Glutamatergic neuron (in vitro differentiated cells): ENCODE results near the gene IL17REL. TPM values are rescaled to one million over a fixed set of nuclear protein-coding genes. Genes with fewer than 3 reads are reported as not detected.
"Not testable (repeated sequence)": the region's sequence is repeated elsewhere in the genome, so short reads cannot be mapped to it uniquely, and the experiment has no call there.

Experiments used
- DNase-seq: peaks from one replicate; pipeline ENCODE4 v3.0.0; 2022
- H3K27ac Mint-ChIP-seq: one replicate; pipeline ENCODE4 v1.8.0; 2020; ENCODE audit warnings: mild to moderate bottlenecking, mixed read lengths, inconsistent platforms; ENCODE audit not compliant: unreplicated experiment
- H3K27me3 Mint-ChIP-seq: one replicate; pipeline ENCODE4 v1.8.0; 2020; ENCODE audit warnings: mild to moderate bottlenecking, moderate library complexity, mixed read lengths, inconsistent platforms; ENCODE audit not compliant: unreplicated experiment
- H3K36me3 Mint-ChIP-seq: one replicate; pipeline ENCODE4 v1.8.0; 2020; ENCODE audit warnings: mild to moderate bottlenecking, mixed read lengths, inconsistent platforms; ENCODE audit not compliant: unreplicated experiment
- H3K4me1 Mint-ChIP-seq: one replicate; pipeline ENCODE4 v1.8.0; 2020; ENCODE audit warnings: mild to moderate bottlenecking, low read depth, mixed read lengths, inconsistent platforms; ENCODE audit not compliant: unreplicated experiment
- H3K4me3 Mint-ChIP-seq: one replicate; pipeline ENCODE4 v1.8.0; 2020; ENCODE audit warnings: mild to moderate bottlenecking, mixed read lengths, inconsistent platforms; ENCODE audit not compliant: unreplicated experiment
- H3K9me3 Mint-ChIP-seq: one replicate; pipeline ENCODE4 v1.8.0; 2020; ENCODE audit warnings: mild to moderate bottlenecking, moderate library complexity, mixed read lengths, inconsistent platforms; ENCODE audit not compliant: unreplicated experiment
- CTCF ChIP-seq: fragments of 200-600 bp; sonication (generic); IDR thresholded peaks from one replicate; pipeline ENCODE4 v1.5.0; 2021; ENCODE audit not compliant: partially characterized antibody, unreplicated experiment
- microRNA-seq: library from miRNA; unstranded; fragments of <30 nt; microRNA quantifications from one replicate; pipeline ENCODE4, GENCODE V29; 2020; ENCODE audit not compliant: unreplicated experiment
- total RNA-seq: library from RNA; stranded (reverse); fragmentation: NEBNext Ultra II Directional; extraction: Animal tissue kit (Norgen Biotek cat#: 25700); gene quantifications from one replicate; pipeline ENCODE4 v1.2.1, GENCODE V29; 2021; ENCODE audit not compliant: unreplicated experiment

Gene IL17REL
- total RNA-seq, 1 donor from 2014 or later: not detected

- H3K27ac Mint-ChIP-seq: no peak overlapping the region
- no peaks in the 10 kb centered on the region for H3K36me3 Mint-ChIP-seq
- no peak for TF ChIP-seq CTCF
- peaks cover 3% of the 10 kb centered on the region for H3K27me3 Mint-ChIP-seq
- H3K4me3 Mint-ChIP-seq: no peak overlapping the region
- H3K9me3 Mint-ChIP-seq: no peaks in the 10 kb centered on the region
- H3K4me1 Mint-ChIP-seq: no peaks in the 10 kb centered on the region
- no peak for DNase-seq
Observed at GRCh38 chr22:49947296-49947622, 65.3 kb downstream of the IL17REL start.

GRCh38 chr22:49946612-49947295, 65.8 kb downstream of the IL17REL start:
- DNase-seq: no peak
- Mint-ChIP-seq H3K4me1 (no peaks in the 10 kb centered on the region), H3K9me3 (no peaks in the 10 kb centered on the region), H3K36me3 (no peaks in the 10 kb centered on the region), H3K27ac (no peak overlapping the region), H3K27me3 (peaks cover 3% of the 10 kb centered on the region), H3K4me3 (no peak overlapping the region)
- no peak for TF ChIP-seq CTCF

GRCh38 chr22:49945042-49945794, 67.3 kb downstream of the IL17REL start:
- DNase-seq, H3K4me3 Mint-ChIP-seq, H3K4me1 Mint-ChIP-seq, H3K27me3 Mint-ChIP-seq, H3K9me3 Mint-ChIP-seq, H3K36me3 Mint-ChIP-seq, H3K27ac Mint-ChIP-seq: not testable (repeated sequence)

Small RNA genes lying within 50 kb of the gene (microRNA-seq; reads per million reads assigned to microRNA genes)
- gene MIR6821: 0.96 reads per million

Other genes with a start within 250 kb of the IL17REL start
- 73.7 TPM for gene BRD1, start 184.9 kb downstream of the IL17REL start, total RNA-seq
- 53.5 TPM for gene ZBED4, start 158.9 kb downstream of the IL17REL start, total RNA-seq
- 14.7 TPM for gene ALG12, start 94.3 kb downstream of the IL17REL start, total RNA-seq
- 24.9 TPM for gene CRELD2, start 94.1 kb downstream of the IL17REL start, total RNA-seq
- 32.3 TPM for gene PIM3, start 52.0 kb downstream of the IL17REL start, total RNA-seq
- not detected for gene TTLL8, start 45.5 kb upstream of the IL17REL start, total RNA-seq
- gene MLC1, start 72.7 kb upstream of the IL17REL start, total RNA-seq: not detected
- gene MOV10L1, start 77.2 kb upstream of the IL17REL start, total RNA-seq: 0.34 TPM
- gene PANX2, start 158.0 kb upstream of the IL17REL start, total RNA-seq: 1.8 TPM
- gene TRABD, start 173.1 kb upstream of the IL17REL start, total RNA-seq: 31.3 TPM
- 23.9 TPM for gene SELENOO, start 188.2 kb upstream of the IL17REL start, total RNA-seq
- 51.0 TPM for gene TUBGCP6, start 232.3 kb upstream of the IL17REL start, total RNA-seq
- 88.2 TPM for gene HDAC10, start 238.5 kb upstream of the IL17REL start, total RNA-seq
- 88.5 TPM for gene MAPK12, start 248.9 kb upstream of the IL17REL start, total RNA-seq